ENCODE measurements around the gene SMIM35.

SMIM35 gene

DNA sequence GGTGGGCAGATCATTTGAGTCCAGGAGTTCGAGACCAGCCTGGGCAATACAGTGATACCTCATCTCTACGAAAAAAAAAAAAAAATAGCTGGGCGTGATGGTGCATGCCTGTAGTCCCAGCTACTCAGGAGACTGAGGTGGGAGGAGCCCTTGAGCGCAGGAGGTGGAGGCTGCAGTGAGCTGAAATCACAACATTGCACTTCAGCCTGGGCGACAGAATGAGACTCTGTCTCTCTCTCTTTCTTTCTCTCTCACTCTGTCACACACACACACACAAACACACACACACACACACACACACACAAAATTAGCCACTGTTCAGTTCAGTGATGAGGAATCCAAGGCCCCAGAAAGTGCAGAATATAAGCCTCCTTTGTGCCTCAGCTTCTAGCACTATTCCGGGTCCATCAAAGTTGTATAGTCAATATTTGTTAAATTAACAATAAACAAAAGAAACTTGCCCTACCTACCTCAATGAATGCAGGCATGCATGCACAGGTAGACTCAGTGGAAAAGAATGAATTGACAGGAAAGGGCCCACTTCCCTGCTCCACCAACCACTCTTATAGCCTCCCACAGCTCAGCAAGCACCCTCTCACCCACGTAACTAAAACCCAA lies 3.9 kb upstream of the SMIM35 start:
- Histone ChIP-seq H3K4me3 (ENCODE audit: low read length) (no peak overlapping the region), H3K4me1 (ENCODE audit: control insufficient read depth, low read depth, low read length) (no peaks in the 10 kb centered on the region), H3K9ac (ENCODE audit: low read length) (no peak overlapping the region), H3K36me3 (ENCODE audit: control insufficient read depth, low read depth, low read length) (no peaks in the 10 kb centered on the region), H3K9me3 (ENCODE audit: control insufficient read depth, low read depth, low read length) (no peaks in the 10 kb centered on the region), H3K27ac (ENCODE audit: low read length) (no peak overlapping the region), H3K27me3 (ENCODE audit: control insufficient read depth, insufficient read depth, low read length) (no peaks in the 10 kb centered on the region)

DNA sequence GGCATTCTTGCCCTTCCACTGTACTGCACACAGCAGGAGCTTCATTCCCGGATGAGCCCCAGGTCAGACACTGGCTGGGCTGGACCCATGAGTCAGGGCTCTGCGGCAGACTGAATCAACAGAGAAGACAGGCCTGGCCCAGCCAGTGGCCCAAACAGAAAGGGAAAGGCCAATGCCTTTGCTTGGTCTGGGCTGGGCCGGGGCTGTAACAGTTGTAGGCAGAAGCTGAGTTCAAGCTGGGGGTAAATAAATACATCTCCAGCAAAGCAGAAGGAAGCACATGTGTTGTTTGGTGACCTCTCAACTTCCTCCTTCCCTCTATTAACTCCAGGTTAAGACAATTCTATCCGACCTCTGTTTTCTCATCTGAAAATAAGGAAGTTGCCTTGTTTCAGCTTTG lies 1.8 kb upstream of the SMIM35 start:
- Histone ChIP-seq H3K4me3 (ENCODE audit: low read length) (no peak overlapping the region), H3K4me1 (ENCODE audit: control insufficient read depth, low read depth, low read length) (no peaks in the 10 kb centered on the region)

DNA sequence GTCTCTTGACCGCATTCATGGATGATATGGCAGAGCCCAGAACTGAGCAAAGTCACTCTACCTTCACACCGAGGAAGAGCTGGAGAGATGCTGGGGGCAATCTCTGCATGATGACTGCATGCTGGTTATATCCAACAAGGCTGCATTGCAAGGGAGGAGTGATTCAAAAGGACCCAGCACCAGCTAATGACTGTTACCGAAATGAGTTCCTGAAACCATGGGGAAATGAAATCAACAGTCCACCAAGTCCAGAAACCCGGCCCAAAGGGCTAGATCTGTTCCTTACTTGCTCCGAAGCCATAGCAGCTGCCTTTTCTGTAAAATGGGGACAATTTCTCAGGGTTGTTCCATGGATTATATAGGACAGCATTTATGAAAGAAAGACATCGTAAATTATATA lies 1.2 kb upstream of the SMIM35 start:
- Histone ChIP-seq H3K4me1 (ENCODE audit: control insufficient read depth, low read depth, low read length) (peaks cover 3% of the 10 kb centered on the region), H3K36me3 (ENCODE audit: control insufficient read depth, low read depth, low read length) (no peaks in the 10 kb centered on the region), H3K27me3 (ENCODE audit: control insufficient read depth, insufficient read depth, low read length) (no peaks in the 10 kb centered on the region), H3K4me3 (ENCODE audit: low read length) (no peak overlapping the region), H3K9ac (ENCODE audit: low read length) (no peak overlapping the region), H3K9me3 (ENCODE audit: control insufficient read depth, low read depth, low read length) (no peaks in the 10 kb centered on the region), H3K27ac (ENCODE audit: low read length) (no peak overlapping the region)

More for the DNA sequence above, 1.8 kb upstream of the SMIM35 start:
- H3K27me3 ChIP-seq (ENCODE audit: control insufficient read depth, insufficient read depth, low read length), result no peaks in the 10 kb centered on the region
- no peak overlapping the region for H3K9ac ChIP-seq (ENCODE audit: low read length)
- H3K36me3 ChIP-seq (ENCODE audit: control insufficient read depth, low read depth, low read length), result no peaks in the 10 kb centered on the region
- H3K27ac ChIP-seq (ENCODE audit: low read length), result no peak overlapping the region
- H3K9me3 ChIP-seq (ENCODE audit: control insufficient read depth, low read depth, low read length), result no peaks in the 10 kb centered on the region

DNA sequence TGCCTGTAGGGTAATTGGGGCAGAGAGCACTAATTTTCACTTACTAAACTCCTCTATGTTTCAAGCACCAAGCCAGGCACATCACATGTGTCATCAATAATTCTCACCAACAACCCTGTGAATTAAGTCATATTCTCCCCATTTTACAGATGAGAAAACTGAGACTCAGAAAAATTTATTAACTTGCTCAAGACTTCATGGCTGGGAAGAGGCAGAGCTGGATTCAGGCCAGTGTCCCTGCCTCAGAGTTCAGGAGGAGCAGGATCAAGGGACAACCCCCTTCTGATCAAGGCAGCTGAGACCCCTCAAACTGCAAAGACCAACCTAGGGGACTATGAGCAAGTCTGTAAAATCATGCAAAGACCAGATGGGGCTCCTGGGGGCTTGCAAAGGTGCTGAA lies 2.1 kb downstream of the SMIM35 start:
- Histone ChIP-seq H3K9me3 (ENCODE audit: control insufficient read depth, low read depth, low read length) (no peaks in the 10 kb centered on the region), H3K9ac (ENCODE audit: low read length) (no peak overlapping the region), H3K27ac (ENCODE audit: low read length) (no peak overlapping the region), H3K36me3 (ENCODE audit: control insufficient read depth, low read depth, low read length) (no peaks in the 10 kb centered on the region), H3K27me3 (ENCODE audit: control insufficient read depth, insufficient read depth, low read length) (no peaks in the 10 kb centered on the region), H3K4me1 (ENCODE audit: control insufficient read depth, low read depth, low read length) (peaks cover 8% of the 10 kb centered on the region), H3K4me3 (ENCODE audit: low read length) (no peak overlapping the region)

DNA sequence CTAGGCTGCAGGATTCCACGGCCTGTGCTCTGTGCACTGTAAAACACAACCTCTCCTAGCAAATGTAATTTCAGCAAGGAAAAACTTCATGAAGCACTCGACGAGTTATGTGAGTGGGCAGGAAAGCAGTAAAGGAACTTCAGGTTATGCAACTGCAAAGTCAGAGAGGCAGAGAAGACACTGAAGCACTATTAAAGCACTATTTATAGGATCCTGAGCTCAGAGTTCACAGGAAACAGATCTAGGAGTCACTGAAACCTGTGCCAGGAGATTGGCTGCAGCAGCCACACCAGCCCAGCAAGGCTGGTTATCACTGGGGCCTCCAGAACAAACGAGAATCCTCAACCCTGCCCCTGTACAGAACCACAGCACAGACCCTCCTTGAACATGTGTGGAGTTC lies 2.5 kb downstream of the SMIM35 start:
- Histone ChIP-seq H3K9ac (ENCODE audit: low read length) (no peak overlapping the region), H3K27me3 (ENCODE audit: control insufficient read depth, insufficient read depth, low read length) (no peaks in the 10 kb centered on the region), H3K4me3 (ENCODE audit: low read length) (no peak overlapping the region), H3K4me1 (ENCODE audit: control insufficient read depth, low read depth, low read length) (peaks cover 8% of the 10 kb centered on the region), H3K36me3 (ENCODE audit: control insufficient read depth, low read depth, low read length) (no peaks in the 10 kb centered on the region), H3K9me3 (ENCODE audit: control insufficient read depth, low read depth, low read length) (no peaks in the 10 kb centered on the region), H3K27ac (ENCODE audit: low read length) (no peak overlapping the region)

DNA sequence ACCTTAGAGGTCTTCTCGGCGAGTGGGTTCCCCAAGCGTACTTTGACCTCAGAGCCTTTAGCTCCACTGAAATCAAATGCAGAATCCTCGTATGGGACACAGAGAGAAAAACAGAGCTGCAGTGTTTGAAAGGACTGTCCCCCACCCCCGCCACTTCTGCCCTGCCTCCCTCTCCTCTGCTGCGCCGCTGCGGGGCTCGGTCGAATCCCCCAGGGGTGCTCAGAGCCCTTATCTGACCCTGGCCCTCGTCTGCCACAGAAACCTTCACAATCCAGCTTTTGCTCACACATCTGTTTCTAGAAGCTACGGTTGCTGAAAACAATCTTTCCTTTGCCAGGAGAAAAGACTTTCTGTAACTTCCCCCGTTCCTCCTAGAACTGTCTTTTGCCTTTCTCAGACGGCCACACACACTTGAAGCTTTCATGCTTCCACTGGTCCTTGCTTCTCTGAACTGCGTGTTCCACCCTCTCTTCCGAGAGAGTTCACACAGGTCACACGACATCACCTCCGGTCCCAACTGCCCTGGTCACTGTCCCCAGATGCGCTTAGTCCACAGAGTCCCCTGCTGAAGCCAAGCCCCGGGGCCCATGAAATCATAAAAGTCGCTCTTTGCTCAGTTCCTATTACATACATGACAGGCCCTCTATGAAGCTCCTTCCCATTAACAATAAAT lies 3.7 kb downstream of the SMIM35 start:
- Histone ChIP-seq H3K36me3 (ENCODE audit: control insufficient read depth, low read depth, low read length) (no peaks in the 10 kb centered on the region), H3K9me3 (ENCODE audit: control insufficient read depth, low read depth, low read length) (no peaks in the 10 kb centered on the region), H3K4me1 (ENCODE audit: control insufficient read depth, low read depth, low read length) (peaks cover 8% of the 10 kb centered on the region), H3K27me3 (ENCODE audit: control insufficient read depth, insufficient read depth, low read length) (no peaks in the 10 kb centered on the region), H3K27ac (ENCODE audit: low read length) (no peak overlapping the region), H3K9ac (ENCODE audit: low read length) (no peak overlapping the region), H3K4me3 (ENCODE audit: low read length) (no peak overlapping the region)

DNA sequence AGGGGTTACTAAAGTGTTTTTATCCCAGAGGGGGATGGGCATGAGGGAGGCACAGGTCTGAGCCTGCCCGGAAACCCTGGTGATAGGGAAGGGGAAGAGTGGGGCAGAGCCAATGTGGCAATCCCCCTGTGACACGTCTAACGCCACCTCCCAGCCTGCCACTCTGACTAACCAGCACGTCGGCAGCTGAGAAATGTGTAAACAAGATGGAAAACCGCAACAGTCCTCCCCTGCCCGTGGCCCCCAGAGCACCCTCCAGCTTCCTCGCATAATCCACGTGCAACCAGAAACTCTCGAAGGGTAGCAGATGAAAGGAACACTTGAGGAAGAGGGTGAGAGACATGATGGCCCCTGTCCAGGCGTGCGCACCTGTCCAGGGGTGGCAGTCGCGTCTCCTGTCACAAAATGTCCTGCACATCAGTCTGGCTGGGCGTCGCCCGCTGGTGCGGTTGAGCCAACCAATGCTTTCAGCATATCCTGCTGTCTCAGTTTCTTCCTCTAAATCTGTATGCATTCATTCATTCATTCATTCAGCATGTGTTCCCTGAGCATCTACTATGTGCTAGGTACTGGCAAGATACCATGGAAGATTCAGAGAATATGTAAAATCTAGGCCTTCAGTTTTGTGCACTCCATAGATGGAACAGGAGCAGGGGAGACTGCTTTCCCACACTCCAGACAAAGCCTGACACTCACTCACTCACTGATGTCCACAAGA lies 5.4 kb downstream of the SMIM35 start:
- no peak overlapping the region for H3K27ac ChIP-seq (ENCODE audit: low read length)
- no peak overlapping the region for H3K4me3 ChIP-seq (ENCODE audit: low read length)
- no peaks in the 10 kb centered on the region for H3K27me3 ChIP-seq (ENCODE audit: control insufficient read depth, insufficient read depth, low read length)
- peaks cover 12% of the 10 kb centered on the region for H3K4me1 ChIP-seq (ENCODE audit: control insufficient read depth, low read depth, low read length)
- no peaks in the 10 kb centered on the region for H3K9me3 ChIP-seq (ENCODE audit: control insufficient read depth, low read depth, low read length)
- no peak overlapping the region for H3K9ac ChIP-seq (ENCODE audit: low read length)
- H3K36me3 ChIP-seq (ENCODE audit: control insufficient read depth, low read depth, low read length), result no peaks in the 10 kb centered on the region

DNA sequence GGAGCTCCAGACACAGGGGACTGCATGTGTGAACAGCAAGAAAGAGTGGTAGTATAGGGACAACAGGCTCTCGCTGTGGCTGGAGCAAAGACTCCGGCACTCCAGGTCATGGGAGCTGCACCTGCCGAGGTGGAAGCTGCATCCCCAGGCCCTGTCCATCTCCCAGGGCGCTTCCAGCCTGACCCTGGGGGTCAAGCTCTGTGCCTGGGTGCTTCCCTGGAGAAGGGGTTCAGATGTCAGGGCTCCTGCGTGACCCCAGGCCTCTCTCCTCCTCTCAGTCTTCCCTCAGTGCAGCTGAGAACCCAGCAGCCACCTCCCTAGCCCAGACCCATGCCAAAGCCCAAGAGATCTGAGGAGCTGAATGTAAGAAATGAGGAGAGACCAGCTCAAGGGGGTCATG lies 6.5 kb downstream of the SMIM35 start:
- Histone ChIP-seq H3K27me3 (ENCODE audit: control insufficient read depth, insufficient read depth, low read length) (no peaks in the 10 kb centered on the region), H3K4me3 (ENCODE audit: low read length) (no peak overlapping the region), H3K4me1 (ENCODE audit: control insufficient read depth, low read depth, low read length) (peaks cover 12% of the 10 kb centered on the region), H3K36me3 (ENCODE audit: control insufficient read depth, low read depth, low read length) (no peaks in the 10 kb centered on the region), H3K27ac (ENCODE audit: low read length) (no peak overlapping the region), H3K9ac (ENCODE audit: low read length) (no peak overlapping the region), H3K9me3 (ENCODE audit: control insufficient read depth, low read depth, low read length) (no peaks in the 10 kb centered on the region)

DNA sequence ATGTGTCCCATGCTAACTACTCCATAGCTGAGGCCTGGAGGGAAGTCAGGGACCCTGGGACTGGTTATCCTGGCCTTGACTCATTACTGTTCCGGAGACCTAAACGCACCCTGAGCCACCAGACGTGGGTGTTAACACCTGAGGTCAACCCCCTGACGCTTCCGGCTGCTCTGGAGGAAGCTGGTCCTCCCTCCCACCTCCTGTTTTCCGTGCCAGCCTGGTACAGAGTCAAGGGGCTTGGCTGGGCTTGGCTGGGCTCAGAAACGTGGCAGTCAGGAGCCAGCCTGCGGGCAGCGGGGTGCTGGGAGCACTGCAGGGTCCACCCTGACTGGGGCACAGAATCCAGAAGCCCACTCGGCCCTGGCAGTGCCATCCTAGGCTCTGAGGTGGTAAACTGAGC lies 7.3 kb downstream of the SMIM35 start:
- H3K27me3 ChIP-seq (ENCODE audit: control insufficient read depth, insufficient read depth, low read length), result no peaks in the 10 kb centered on the region
- no peak overlapping the region for H3K9ac ChIP-seq (ENCODE audit: low read length)
- no peak overlapping the region for H3K27ac ChIP-seq (ENCODE audit: low read length)
- H3K4me3 ChIP-seq (ENCODE audit: low read length), result no peak overlapping the region
- peaks cover 12% of the 10 kb centered on the region for H3K4me1 ChIP-seq (ENCODE audit: control insufficient read depth, low read depth, low read length)
- H3K9me3 ChIP-seq (ENCODE audit: control insufficient read depth, low read depth, low read length), result no peaks in the 10 kb centered on the region
- H3K36me3 ChIP-seq (ENCODE audit: control insufficient read depth, low read depth, low read length), result no peaks in the 10 kb centered on the region

DNA sequence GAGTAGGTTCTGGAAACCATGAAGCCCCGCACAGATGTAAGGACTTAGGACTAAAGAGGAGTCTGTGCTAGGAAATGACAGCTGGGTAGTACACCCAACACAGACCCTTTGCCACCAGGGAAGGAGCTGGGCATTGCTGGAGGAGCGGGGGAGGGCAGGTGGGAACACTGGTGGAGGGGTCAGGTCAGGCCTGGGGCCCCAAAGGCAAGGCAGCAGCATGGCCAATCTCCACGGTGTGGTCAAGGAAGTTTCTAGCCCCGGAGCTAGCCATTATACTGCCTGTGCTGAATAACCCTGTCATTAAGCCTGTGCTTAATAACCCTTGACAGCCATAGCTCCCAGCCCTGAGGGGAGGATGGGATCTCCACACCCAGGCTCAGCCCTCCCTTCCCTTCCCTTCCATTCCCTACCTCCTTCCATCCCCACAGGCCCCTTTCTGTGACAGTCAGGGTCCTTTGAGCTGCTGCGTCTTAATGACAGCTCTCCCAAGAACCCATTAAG lies 7.8 kb downstream of the SMIM35 start:
- no peaks in the 10 kb centered on the region for H3K36me3 ChIP-seq (ENCODE audit: control insufficient read depth, low read depth, low read length)
- peaks cover 12% of the 10 kb centered on the region for H3K4me1 ChIP-seq (ENCODE audit: control insufficient read depth, low read depth, low read length)
- H3K27ac ChIP-seq (ENCODE audit: low read length), result no peak overlapping the region
- H3K27me3 ChIP-seq (ENCODE audit: control insufficient read depth, insufficient read depth, low read length), result no peaks in the 10 kb centered on the region
- no peak overlapping the region for H3K9ac ChIP-seq (ENCODE audit: low read length)
- no peaks in the 10 kb centered on the region for H3K9me3 ChIP-seq (ENCODE audit: control insufficient read depth, low read depth, low read length)
- no peak overlapping the region for H3K4me3 ChIP-seq (ENCODE audit: low read length)

DNA sequence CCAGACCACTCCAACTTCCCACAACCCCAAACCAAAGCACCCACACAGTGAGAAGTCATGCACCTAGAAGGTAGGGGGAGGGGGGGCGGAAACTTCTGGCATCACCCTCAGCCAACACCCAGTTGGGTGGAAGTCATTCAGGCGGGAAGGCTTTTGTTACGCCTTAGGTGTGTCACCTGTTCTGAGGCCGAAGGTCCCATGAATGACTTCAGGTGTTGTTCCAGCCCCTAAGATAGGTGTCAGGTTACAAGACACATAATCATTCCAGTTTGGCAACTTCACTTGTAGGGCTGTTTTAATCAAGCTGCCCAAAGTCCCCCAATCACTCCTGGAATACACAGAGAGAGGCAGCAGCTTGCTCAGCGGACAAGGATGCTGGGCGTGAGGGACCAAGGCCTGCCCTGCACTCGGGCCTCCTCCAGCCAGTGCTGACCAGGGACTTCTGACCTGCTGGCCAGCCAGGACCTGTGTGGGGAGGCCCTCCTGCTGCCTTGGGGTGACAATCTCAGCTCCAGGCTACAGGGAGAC lies 9.9 kb downstream of the SMIM35 start, which contains the start of gene TMPRSS4:
TMPRSS4 (plus strand) TSS at position 325 of the 528 bp plus-strand sequence. CDS start 225 bp downstream, outside the sequence.
- Histone ChIP-seq H3K9ac (ENCODE audit: low read length) (no peak within 1 kb of the TSS), H3K9me3 (ENCODE audit: control insufficient read depth, low read depth, low read length) (no peaks in the 10 kb centered on the region), H3K27me3 (ENCODE audit: control insufficient read depth, insufficient read depth, low read length) (no peaks in the 10 kb centered on the region), H3K4me3 (ENCODE audit: low read length) (no peak within 1 kb of the TSS), H3K36me3 (ENCODE audit: control insufficient read depth, low read depth, low read length) (no peaks in the 10 kb centered on the region), H3K4me1 (ENCODE audit: control insufficient read depth, low read depth, low read length) (peaks cover 5% of the 10 kb centered on the region), H3K27ac (ENCODE audit: low read length) (no peak within 1 kb of the TSS)

All from iPS-18a (cell line).